IMR-90 (cell line): ENCODE data around the gene FAM47E. TPM values are rescaled to one million over a fixed set of nuclear protein-coding genes. Genes with fewer than 3 reads are reported as not detected.
"Not testable (repeated sequence)": the region's sequence is repeated elsewhere in the genome, so short reads cannot be mapped to it uniquely, and the experiment has no call there.

Experiments used
- ATAC-seq: fragments of 200-7000 bp; cut with Tn5 transposase; 2 replicates; pipeline ENCODE4 v1.9.1; 2020; ENCODE audit warnings: low read depth, mild to moderate bottlenecking, moderate library complexity
- BruUV-seq: library from RNA; stranded (reverse); fragments of 400-500 nt; replicated peaks from 2 replicates; lab custom pipeline; 2021; lab: Mats Ljungman, UMichigan
- CTCF ChIA-PET: fragments of 300-600 bp; formaldehyde crosslinking; extraction: SDS; loops from one replicate; lab custom pipeline; 2021; ENCODE audit warnings: antibody characterized with exemption; lab: Yijun Ruan, JAX
- POLR2A ChIA-PET: fragments of 300-600 bp; sonication (Branson Sonifier 250); formaldehyde crosslinking; loops from one replicate; lab custom pipeline; 2022; ENCODE audit warnings: antibody characterized with exemption; ENCODE audit not compliant: unreplicated experiment; lab: Charles Lee
- DNase-seq: peaks from one replicate; pipeline ENCODE4 v3.0.0; 2013
- H2AFZ ChIP-seq: replicated peaks from 2 replicates; pipeline ENCODE3; 2013; ENCODE audit warnings: low read length, mild to moderate bottlenecking; ENCODE audit not compliant: poor library complexity
- H2AK5ac ChIP-seq: 2 replicates; pipeline ENCODE4 v1.6.1; 2013; ENCODE audit warnings: low read depth, low read length, inconsistent platforms
- H2AK9ac ChIP-seq: replicated peaks from 2 replicates; pipeline ENCODE3; 2013; ENCODE audit warnings: mild to moderate bottlenecking, low read depth, low read length, moderate library complexity; ENCODE audit not compliant: poor library complexity
- H2BK120ac ChIP-seq: 2 replicates; pipeline ENCODE4 v1.6.1; 2013; ENCODE audit warnings: low read depth, low read length, inconsistent platforms
- H2BK15ac ChIP-seq: 3 replicates; pipeline ENCODE4 v1.6.1; 2013; ENCODE audit warnings: low read depth, low read length, inconsistent platforms
- H2BK20ac ChIP-seq: 2 replicates; pipeline ENCODE4 v1.6.1; 2013; ENCODE audit warnings: low read depth, mild to moderate bottlenecking, inconsistent platforms, low read length, moderate library complexity
- H2BK5ac ChIP-seq: 2 replicates; pipeline ENCODE4 v1.6.1; 2013; ENCODE audit warnings: mild to moderate bottlenecking, low read depth, low read length, inconsistent platforms; ENCODE audit not compliant: poor library complexity, severe bottlenecking
- H3K14ac ChIP-seq: replicated peaks from 2 replicates; pipeline ENCODE4 v1.6.1; 2013; ENCODE audit warnings: low read depth, low read length, inconsistent platforms
- H3K18ac ChIP-seq: 2 replicates; pipeline ENCODE4 v1.6.1; 2013; ENCODE audit warnings: low read depth, low read length, control low read depth
- H3K23ac ChIP-seq: 2 replicates; pipeline ENCODE4 v1.6.1; 2013; ENCODE audit warnings: low read depth, low read length, inconsistent platforms
- H3K27ac ChIP-seq: 2 replicates; pipeline ENCODE4 v1.5.1; 2013; ENCODE audit warnings: mild to moderate bottlenecking, control low read depth, low read length; ENCODE audit not compliant: insufficient read depth
- H3K27me3 ChIP-seq: 2 replicates; pipeline ENCODE4 v1.6.1; 2013; ENCODE audit warnings: low read length; ENCODE audit not compliant: control insufficient read depth, insufficient read depth
- H3K36me3 ChIP-seq: 2 replicates; pipeline ENCODE4 v1.6.1; 2013; ENCODE audit warnings: low read length, mixed read lengths; ENCODE audit not compliant: control insufficient read depth, insufficient read depth
- H3K4ac ChIP-seq: 2 replicates; pipeline ENCODE4 v1.6.1; 2013; ENCODE audit warnings: low read depth, low read length, inconsistent platforms
- H3K4me1 ChIP-seq: 2 replicates; pipeline ENCODE4 v1.6.1; 2013; ENCODE audit warnings: low read length, mixed read lengths; ENCODE audit not compliant: control insufficient read depth, insufficient read depth
- H3K4me2 ChIP-seq: 2 replicates; pipeline ENCODE4 v1.6.1; 2013; ENCODE audit warnings: low read depth, mild to moderate bottlenecking, control low read depth, low read length, moderate library complexity
- H3K4me3 ChIP-seq: 2 replicates; pipeline ENCODE4 v1.5.1; 2013; ENCODE audit warnings: low read depth, mild to moderate bottlenecking, control low read depth, low read length, moderate library complexity; ENCODE audit not compliant: insufficient read depth
- H3K56ac ChIP-seq: 2 replicates; pipeline ENCODE4 v1.6.1; 2013; ENCODE audit warnings: low read length, inconsistent platforms; ENCODE audit not compliant: insufficient read depth; ENCODE audit errors: extremely low read depth
- H3K79me1 ChIP-seq, 2 experiments: 2 replicates each; pipeline ENCODE4 v1.6.1; 2013; ENCODE audit warnings: low read length in 2 of 2, inconsistent platforms in 1 of 2, low read depth in 1 of 2
- H3K9ac ChIP-seq: 2 replicates; pipeline ENCODE4 v1.6.1; 2013; ENCODE audit warnings: low read depth, low read length, control low read depth
- H3K9me1 ChIP-seq: 2 replicates; pipeline ENCODE4 v1.6.1; 2013; ENCODE audit warnings: low read length, inconsistent platforms; ENCODE audit not compliant: insufficient read depth
- H3K9me3 ChIP-seq: 2 replicates; pipeline ENCODE4 v1.6.1; 2013; ENCODE audit warnings: low read length; ENCODE audit not compliant: control insufficient read depth, insufficient read depth
- H4K20me1 ChIP-seq: 2 replicates; pipeline ENCODE4 v1.6.1; 2013; ENCODE audit warnings: low read length, inconsistent platforms; ENCODE audit not compliant: insufficient read depth
- H4K5ac ChIP-seq: 2 replicates; pipeline ENCODE4 v1.6.1; 2013; ENCODE audit warnings: mild to moderate bottlenecking, low read depth, low read length, control low read depth
- H4K8ac ChIP-seq, 2 experiments: 2 replicates each; pipeline ENCODE4 v1.6.1; 2013; ENCODE audit warnings: low read depth in 2 of 2, low read length in 2 of 2, control low read depth in 1 of 2, inconsistent platforms in 1 of 2
- H4K91ac ChIP-seq: 2 replicates; pipeline ENCODE4 v1.6.1; 2013; ENCODE audit warnings: low read depth, low read length, inconsistent platforms; ENCODE audit not compliant: insufficient read depth
- WGBS, 2 experiments: methylation state at CpG; one replicate each; pipeline versions ENCODE4 v1.1.5 to v1.1.7; 2013; ENCODE audit warnings: missing lambda C conversion rate in 2 of 2; ENCODE audit not compliant: insufficient read length in 1 of 2; ENCODE audit errors: extremely low coverage in 2 of 2; 5-methylcytosine and 5-hydroxymethylcytosine counted together
- dilution Hi-C: fragments of 300-500 bp; cut with HindIII; formaldehyde crosslinking; loops from one replicate; pipeline ENCODE4 v1.14.3; 2018; ENCODE audit warnings: low sequenced_read_pairs; ENCODE audit not compliant: unreplicated experiment
- in situ Hi-C: fragments of 300-500 bp; cut with MboI; formaldehyde crosslinking; loops from 3 replicates; pipeline ENCODE4 v1.14.3; 2019; ENCODE audit warnings: low sequenced_read_pairs, inconsistent platforms, mixed read lengths
- intact Hi-C: fragments of 100-400 bp; cut with micrococcal nuclease; formaldehyde crosslinking; loops from 2 replicates; pipeline ENCODE4 v1.10.0; 2022
- polyA plus RNA-seq, 3 experiments: library from polyadenylated mRNA; depleted of rRNA; stranded (reverse); fragments of >200 nt; gene quantifications; 2 replicates each; pipeline ENCODE4 v1.2.3, GENCODE V29; 2012; ENCODE audit warnings: low replicate concordance in 1 of 3
- total RNA-seq: library from RNA; depleted of rRNA; stranded (reverse); fragments of >200 nt; gene quantifications from 2 replicates; pipeline ENCODE4 v1.2.3, GENCODE V29; 2012

The FAM47E gene
- total and polyA plus RNA-seq, 2 of the 4 experiments (the other 2 are of a cell fraction) = 0.05 TPM; not detected in 1

DNA sequence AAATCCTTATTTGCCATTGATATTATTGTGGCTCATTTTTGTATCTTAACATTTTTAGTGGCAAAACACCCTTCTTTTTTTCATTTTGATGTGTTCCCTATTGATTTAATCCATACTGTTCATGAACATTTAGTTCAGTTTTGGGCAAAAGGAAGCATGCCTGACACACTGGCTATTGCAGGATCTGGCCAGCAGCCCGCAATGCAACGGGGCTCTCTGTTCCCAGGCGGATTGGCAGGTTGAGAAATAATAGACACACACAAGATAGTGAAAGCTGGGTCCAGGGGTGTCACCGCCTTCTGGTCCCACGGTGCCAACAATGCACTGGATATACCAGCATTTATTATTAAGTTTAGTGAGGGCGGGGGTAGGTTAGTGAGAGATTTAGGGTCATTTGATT, 30.1 kb downstream of the FAM47E start:
- H2AFZ ChIP-seq, H3K14ac ChIP-seq, H3K23ac ChIP-seq, BruUV-seq, H4K91ac ChIP-seq, H3K4me2 ChIP-seq, H4K5ac ChIP-seq, H2BK15ac ChIP-seq, H3K27ac ChIP-seq, H3K56ac ChIP-seq, DNase-seq, H2BK20ac ChIP-seq, ATAC-seq, H3K9me3 ChIP-seq, H3K4me3 ChIP-seq, H4K8ac ChIP-seq, H3K4me1 ChIP-seq, H4K20me1 ChIP-seq, in situ Hi-C loops, H3K79me1 ChIP-seq, H2BK120ac ChIP-seq, H3K9ac ChIP-seq, H3K9me1 ChIP-seq, H2AK5ac ChIP-seq, POLR2A ChIA-PET, intact Hi-C loops, H2BK5ac ChIP-seq, H3K36me3 ChIP-seq, H2AK9ac ChIP-seq, H3K18ac ChIP-seq, H3K4ac ChIP-seq, dilution Hi-C loops: not testable (repeated sequence)
- H3K27me3 ChIP-seq = peaks cover 20% of the 10 kb centered on the region
- WGBS, 2 experiments = no CpG with 5 or more reads among the region's 6 CpGs
- CTCF ChIA-PET = interaction anchor here (1.0 kb wide), 1 partner anchor 96 kb away, joined by 3 read pairs; no protein-coding TSS in a partner anchor
